IMR-90 (cell line): Measurements from ENCODE around the gene GADL1. TPM values are rescaled to one million over a fixed set of nuclear protein-coding genes. Genes with fewer than 3 reads are reported as not detected.

Source experiments
- ATAC-seq: fragments of 200-7000 bp; cut with Tn5 transposase; 2 replicates; pipeline ENCODE4 v1.9.1; 2020; ENCODE audit warnings: low read depth, mild to moderate bottlenecking, moderate library complexity
- BruUV-seq: library from RNA; stranded (reverse); fragments of 400-500 nt; replicated peaks from 2 replicates; lab custom pipeline; 2021; lab: Mats Ljungman, UMichigan
- CTCF ChIA-PET: fragments of 300-600 bp; formaldehyde crosslinking; extraction: SDS; loops from one replicate; lab custom pipeline; 2021; ENCODE audit warnings: antibody characterized with exemption; lab: Yijun Ruan, JAX
- POLR2A ChIA-PET: fragments of 300-600 bp; sonication (Branson Sonifier 250); formaldehyde crosslinking; loops from one replicate; lab custom pipeline; 2022; ENCODE audit warnings: antibody characterized with exemption; ENCODE audit not compliant: unreplicated experiment; lab: Charles Lee
- DNase-seq: peaks from one replicate; pipeline ENCODE4 v3.0.0; 2013
- H2AFZ ChIP-seq: replicated peaks from 2 replicates; pipeline ENCODE3; 2013; ENCODE audit warnings: low read length, mild to moderate bottlenecking; ENCODE audit not compliant: poor library complexity
- H2AK5ac ChIP-seq: 2 replicates; pipeline ENCODE4 v1.6.1; 2013; ENCODE audit warnings: low read depth, low read length, inconsistent platforms
- H2AK9ac ChIP-seq: replicated peaks from 2 replicates; pipeline ENCODE3; 2013; ENCODE audit warnings: mild to moderate bottlenecking, low read depth, low read length, moderate library complexity; ENCODE audit not compliant: poor library complexity
- H2BK120ac ChIP-seq: 2 replicates; pipeline ENCODE4 v1.6.1; 2013; ENCODE audit warnings: low read depth, low read length, inconsistent platforms
- H2BK15ac ChIP-seq: 3 replicates; pipeline ENCODE4 v1.6.1; 2013; ENCODE audit warnings: low read depth, low read length, inconsistent platforms
- H2BK20ac ChIP-seq: 2 replicates; pipeline ENCODE4 v1.6.1; 2013; ENCODE audit warnings: low read depth, mild to moderate bottlenecking, inconsistent platforms, low read length, moderate library complexity
- H2BK5ac ChIP-seq: 2 replicates; pipeline ENCODE4 v1.6.1; 2013; ENCODE audit warnings: mild to moderate bottlenecking, low read depth, low read length, inconsistent platforms; ENCODE audit not compliant: poor library complexity, severe bottlenecking
- H3K14ac ChIP-seq: replicated peaks from 2 replicates; pipeline ENCODE4 v1.6.1; 2013; ENCODE audit warnings: low read depth, low read length, inconsistent platforms
- H3K18ac ChIP-seq: 2 replicates; pipeline ENCODE4 v1.6.1; 2013; ENCODE audit warnings: low read depth, low read length, control low read depth
- H3K23ac ChIP-seq: 2 replicates; pipeline ENCODE4 v1.6.1; 2013; ENCODE audit warnings: low read depth, low read length, inconsistent platforms
- H3K27ac ChIP-seq: 2 replicates; pipeline ENCODE4 v1.5.1; 2013; ENCODE audit warnings: mild to moderate bottlenecking, control low read depth, low read length; ENCODE audit not compliant: insufficient read depth
- H3K27me3 ChIP-seq: 2 replicates; pipeline ENCODE4 v1.6.1; 2013; ENCODE audit warnings: low read length; ENCODE audit not compliant: control insufficient read depth, insufficient read depth
- H3K36me3 ChIP-seq: 2 replicates; pipeline ENCODE4 v1.6.1; 2013; ENCODE audit warnings: low read length, mixed read lengths; ENCODE audit not compliant: control insufficient read depth, insufficient read depth
- H3K4ac ChIP-seq: 2 replicates; pipeline ENCODE4 v1.6.1; 2013; ENCODE audit warnings: low read depth, low read length, inconsistent platforms
- H3K4me1 ChIP-seq: 2 replicates; pipeline ENCODE4 v1.6.1; 2013; ENCODE audit warnings: low read length, mixed read lengths; ENCODE audit not compliant: control insufficient read depth, insufficient read depth
- H3K4me2 ChIP-seq: 2 replicates; pipeline ENCODE4 v1.6.1; 2013; ENCODE audit warnings: low read depth, mild to moderate bottlenecking, control low read depth, low read length, moderate library complexity
- H3K4me3 ChIP-seq: 2 replicates; pipeline ENCODE4 v1.5.1; 2013; ENCODE audit warnings: low read depth, mild to moderate bottlenecking, control low read depth, low read length, moderate library complexity; ENCODE audit not compliant: insufficient read depth
- H3K56ac ChIP-seq: 2 replicates; pipeline ENCODE4 v1.6.1; 2013; ENCODE audit warnings: low read length, inconsistent platforms; ENCODE audit not compliant: insufficient read depth; ENCODE audit errors: extremely low read depth
- H3K79me1 ChIP-seq, 2 experiments: 2 replicates each; pipeline ENCODE4 v1.6.1; 2013; ENCODE audit warnings: low read length in 2 of 2, inconsistent platforms in 1 of 2, low read depth in 1 of 2
- H3K9ac ChIP-seq: 2 replicates; pipeline ENCODE4 v1.6.1; 2013; ENCODE audit warnings: low read depth, low read length, control low read depth
- H3K9me1 ChIP-seq: 2 replicates; pipeline ENCODE4 v1.6.1; 2013; ENCODE audit warnings: low read length, inconsistent platforms; ENCODE audit not compliant: insufficient read depth
- H3K9me3 ChIP-seq: 2 replicates; pipeline ENCODE4 v1.6.1; 2013; ENCODE audit warnings: low read length; ENCODE audit not compliant: control insufficient read depth, insufficient read depth
- H4K20me1 ChIP-seq: 2 replicates; pipeline ENCODE4 v1.6.1; 2013; ENCODE audit warnings: low read length, inconsistent platforms; ENCODE audit not compliant: insufficient read depth
- H4K5ac ChIP-seq: 2 replicates; pipeline ENCODE4 v1.6.1; 2013; ENCODE audit warnings: mild to moderate bottlenecking, low read depth, low read length, control low read depth
- H4K8ac ChIP-seq, 2 experiments: 2 replicates each; pipeline ENCODE4 v1.6.1; 2013; ENCODE audit warnings: low read depth in 2 of 2, low read length in 2 of 2, control low read depth in 1 of 2, inconsistent platforms in 1 of 2
- H4K91ac ChIP-seq: 2 replicates; pipeline ENCODE4 v1.6.1; 2013; ENCODE audit warnings: low read depth, low read length, inconsistent platforms; ENCODE audit not compliant: insufficient read depth
- CTCF ChIP-seq: conservative IDR thresholded peaks from 2 replicates; pipeline ENCODE4 v1.5.1; 2012; ENCODE audit warnings: mild to moderate bottlenecking, low read depth, low read length, improper control_type of control experiment
- MAFK ChIP-seq: IDR thresholded peaks from 2 replicates; pipeline ENCODE4 v1.6.1; 2012; ENCODE audit warnings: low read depth, low read length, improper control_type of control experiment
- WGBS, 2 experiments: methylation state at CpG; one replicate each; pipeline versions ENCODE4 v1.1.5 to v1.1.7; 2013; ENCODE audit warnings: missing lambda C conversion rate in 2 of 2; ENCODE audit not compliant: insufficient read length in 1 of 2; ENCODE audit errors: extremely low coverage in 2 of 2; 5-methylcytosine and 5-hydroxymethylcytosine counted together
- dilution Hi-C: fragments of 300-500 bp; cut with HindIII; formaldehyde crosslinking; loops from one replicate; pipeline ENCODE4 v1.14.3; 2018; ENCODE audit warnings: low sequenced_read_pairs; ENCODE audit not compliant: unreplicated experiment
- in situ Hi-C: fragments of 300-500 bp; cut with MboI; formaldehyde crosslinking; loops from 3 replicates; pipeline ENCODE4 v1.14.3; 2019; ENCODE audit warnings: low sequenced_read_pairs, inconsistent platforms, mixed read lengths
- intact Hi-C: fragments of 100-400 bp; cut with micrococcal nuclease; formaldehyde crosslinking; loops from 2 replicates; pipeline ENCODE4 v1.10.0; 2022
- polyA plus RNA-seq, 3 experiments: library from polyadenylated mRNA; depleted of rRNA; stranded (reverse); fragments of >200 nt; gene quantifications; 2 replicates each; pipeline ENCODE4 v1.2.3, GENCODE V29; 2012; ENCODE audit warnings: low replicate concordance in 1 of 3
- total RNA-seq: library from RNA; depleted of rRNA; stranded (reverse); fragments of >200 nt; gene quantifications from 2 replicates; pipeline ENCODE4 v1.2.3, GENCODE V29; 2012

GADL1 gene
- total and polyA plus RNA-seq, 2 of the 4 experiments (the other 2 are of a cell fraction) = not detected

GRCh38 chr3:30686176-30686575 is 208.3 kb downstream of the GADL1 start:
- Histone ChIP-seq H3K4me1 (peaks cover 24% of the 10 kb centered on the region), H2AFZ (no peak overlapping the region), H2AK9ac (no peak overlapping the region), H4K91ac (no peak overlapping the region), H4K8ac (no peak overlapping the region), H3K4me3 (no peak overlapping the region), H3K36me3 (peaks cover 18% of the 10 kb centered on the region), H3K18ac (no peak overlapping the region), H3K4me2 (no peak overlapping the region), H2BK20ac (no peak overlapping the region), H4K5ac (no peak overlapping the region), H2BK15ac (no peak overlapping the region), H3K9ac (no peak overlapping the region), H3K4ac (no peak overlapping the region), H3K56ac (no peak overlapping the region), H2BK5ac (no peak overlapping the region), H3K14ac (no peak overlapping the region), H2AK5ac (no peak overlapping the region), H3K27me3 (no peaks in the 10 kb centered on the region), H3K27ac (no peak overlapping the region), H3K79me1 (peaks cover 16 to 59% of the 10 kb centered on the region in 2 experiments), H2BK120ac (no peak overlapping the region), H3K9me1 (peaks cover 19% of the 10 kb centered on the region), H3K23ac (no peak overlapping the region), H4K20me1 (no peaks in the 10 kb centered on the region), H3K9me3 (no peaks in the 10 kb centered on the region)
- BruUV-seq = no TSS peak
- TF ChIP-seq CTCF = no peak
- TF ChIP-seq MAFK = no peak
- ChIA-PET CTCF (no interaction called here), POLR2A (no interaction called here)
- no CpG with 5 or more reads among the region's 2 CpGs for WGBS, 2 experiments
- no peak for ATAC-seq
- in situ Hi-C loops = no loop called here
- dilution Hi-C loops = no loop called here
- DNase-seq = no peak
- intact Hi-C loops = no loop called here
